ENCODE data around the gene SH3PXD2A. TPM values are rescaled to one million over a fixed set of nuclear protein-coding genes. Genes with fewer than 3 reads are reported as not detected.

Gene SH3PXD2A
- total and polyA plus RNA-seq, 5 experiments from 2014 or later, result 0.09 to 22.4 (median 0.50) TPM

GRCh38 chr10:103750836-103751235, 104.5 kb downstream of the SH3PXD2A start:
- ATAC-seq, result no peak

GRCh38 chr10:103749779-103750178, 105.6 kb downstream of the SH3PXD2A start:
- Mint-ChIP-seq H3K4me1 (peaks cover 4 to 20% (median 10%) of the 10 kb centered on the region in 4 donors), H3K9me3 (peaks cover 0 to 7% (median 0%) of the 10 kb centered on the region in 9 donors), H3K27ac (no peak overlapping the region), H3K36me3 (no peaks in the 10 kb centered on the region), H3K27me3 (peaks cover 0 to 2% (median 0%) of the 10 kb centered on the region in 5 donors), H3K4me3 (no peak overlapping the region)
- POLR2A ChIA-PET, result no interaction called here
- DNase-seq, result peak in 1 of 10 donors; percentile 31
- no peak for ATAC-seq

More at GRCh38 chr10:103750836-103751235, 104.5 kb downstream of the SH3PXD2A start:
- H3K27me3 Mint-ChIP-seq, result peaks cover 0 to 2% (median 0%) of the 10 kb centered on the region in 5 donors
- H3K27ac Mint-ChIP-seq, result no peak overlapping the region
- peaks cover 0 to 7% (median 0%) of the 10 kb centered on the region in 9 donors for H3K9me3 Mint-ChIP-seq
- H3K4me1 Mint-ChIP-seq, result peaks cover 3 to 14% (median 7%) of the 10 kb centered on the region in 4 donors
- no peak for DNase-seq
- H3K4me3 Mint-ChIP-seq, result no peak overlapping the region
- POLR2A ChIA-PET, result no interaction called here
- no peaks in the 10 kb centered on the region for H3K36me3 Mint-ChIP-seq

- peaks cover 0 to 2% (median 0%) of the 10 kb centered on the region in 5 donors for H3K27me3 Mint-ChIP-seq
- H3K9me3 Mint-ChIP-seq, result peaks cover 0 to 7% (median 0%) of the 10 kb centered on the region in 9 donors
- peak overlapping the region in 1 of 10 donors; percentile 46 for H3K27ac Mint-ChIP-seq
- ATAC-seq, result no peak
- no peak overlapping the region for H3K4me3 Mint-ChIP-seq
- H3K36me3 Mint-ChIP-seq, result no peaks in the 10 kb centered on the region
- DNase-seq, result no peak
- POLR2A ChIA-PET, result no interaction called here
- H3K4me1 Mint-ChIP-seq, result peaks cover 4 to 20% (median 10%) of the 10 kb centered on the region in 4 donors
These were observed 107.4 kb downstream of the SH3PXD2A start for GRCh38 chr10:103748020-103748419.

GRCh38 chr10:103747193-103747865, 108.0 kb downstream of the SH3PXD2A start:
- ATAC-seq (no peak), DNase-seq (peak in 1 of 10 donors; percentile 54)
- peaks cover 0 to 4% (median 0%) of the 10 kb centered on the region in 9 donors for H3K9me3 Mint-ChIP-seq
- POLR2A ChIA-PET, result no interaction called here
- no peak overlapping the region for H3K4me3 Mint-ChIP-seq
- peaks cover 4 to 20% (median 10%) of the 10 kb centered on the region in 4 donors for H3K4me1 Mint-ChIP-seq
- peaks cover 0 to 2% (median 0%) of the 10 kb centered on the region in 5 donors for H3K27me3 Mint-ChIP-seq
- no peaks in the 10 kb centered on the region for H3K36me3 Mint-ChIP-seq
- H3K27ac Mint-ChIP-seq, result no peak overlapping the region

GRCh38 chr10:103746598-103746997, 108.8 kb downstream of the SH3PXD2A start:
- Mint-ChIP-seq H3K27me3 (peaks cover 0 to 2% (median 0%) of the 10 kb centered on the region in 5 donors), H3K4me1 (peaks cover 4 to 20% (median 10%) of the 10 kb centered on the region in 4 donors), H3K9me3 (peaks cover 0 to 1% (median 0%) of the 10 kb centered on the region in 9 donors), H3K4me3 (no peak overlapping the region), H3K36me3 (no peaks in the 10 kb centered on the region), H3K27ac (peak overlapping the region in 1 of 10 donors; percentile 34)
- POLR2A ChIA-PET, result no interaction called here
- DNase-seq (peak in 1 of 10 donors; percentile 27), ATAC-seq (no peak)

- H3K36me3 Mint-ChIP-seq, result no peaks in the 10 kb centered on the region
- peak overlapping the region in 2 of 10 donors; percentile 48 to 65 for H3K27ac Mint-ChIP-seq
- H3K4me1 Mint-ChIP-seq, result peaks cover 4 to 20% (median 10%) of the 10 kb centered on the region in 4 donors
- H3K4me3 Mint-ChIP-seq, result no peak overlapping the region
- H3K27me3 Mint-ChIP-seq, result peaks cover 0 to 2% (median 0%) of the 10 kb centered on the region in 5 donors
- POLR2A ChIA-PET, result no interaction called here
- peaks cover 0 to 1% (median 0%) of the 10 kb centered on the region in 9 donors for H3K9me3 Mint-ChIP-seq
- DNase-seq (peak in 1 of 10 donors; percentile 54), ATAC-seq (peak in 1 of 2 donors; percentile 25)
These were observed 109.8 kb downstream of the SH3PXD2A start for GRCh38 chr10:103745341-103746247.

- Mint-ChIP-seq H3K4me1 (peaks cover 4 to 10% (median 5%) of the 10 kb centered on the region in 4 donors), H3K4me3 (no peak overlapping the region), H3K9me3 (peaks cover 0 to 1% (median 0%) of the 10 kb centered on the region in 9 donors), H3K27ac (no peak overlapping the region), H3K27me3 (no peaks in the 10 kb centered on the region), H3K36me3 (no peaks in the 10 kb centered on the region)
- DNase-seq (peak in 1 of 10 donors; percentile 35), ATAC-seq (no peak)
- POLR2A ChIA-PET, result no interaction called here
These were observed 112.6 kb downstream of the SH3PXD2A start for GRCh38 chr10:103742824-103743223.

- Mint-ChIP-seq H3K4me1 (peaks cover under 1 to 4% (median 2%) of the 10 kb centered on the region in 4 donors), H3K4me3 (no peak overlapping the region), H3K27me3 (no peaks in the 10 kb centered on the region), H3K27ac (peak overlapping the region in 1 of 10 donors; percentile 73), H3K9me3 (peaks cover 0 to 1% (median 0%) of the 10 kb centered on the region in 9 donors), H3K36me3 (no peaks in the 10 kb centered on the region)
- DNase-seq (no peak), ATAC-seq (no peak)
- POLR2A ChIA-PET, result no interaction called here
These were observed 114.8 kb downstream of the SH3PXD2A start for GRCh38 chr10:103740611-103741010.

- no peak overlapping the region for H3K27ac Mint-ChIP-seq
These were observed 116.2 kb downstream of the SH3PXD2A start for GRCh38 chr10:103739039-103739764.

GRCh38 chr10:103737735-103738367, 117.5 kb downstream of the SH3PXD2A start:
- POLR2A ChIA-PET, result no interaction called here
- H3K27me3 Mint-ChIP-seq, result no peaks in the 10 kb centered on the region
- no peak overlapping the region for H3K4me3 Mint-ChIP-seq
- no peak for ATAC-seq
- DNase-seq, result no peak
- peaks cover 0 to 2% (median 0%) of the 10 kb centered on the region in 4 donors for H3K4me1 Mint-ChIP-seq
- H3K27ac Mint-ChIP-seq, result no peak overlapping the region
- H3K9me3 Mint-ChIP-seq, result no peaks in the 10 kb centered on the region
- no peaks in the 10 kb centered on the region for H3K36me3 Mint-ChIP-seq

More at GRCh38 chr10:103739039-103739764, 116.2 kb downstream of the SH3PXD2A start:
- Mint-ChIP-seq H3K9me3 (no peaks in the 10 kb centered on the region), H3K4me3 (no peak overlapping the region), H3K36me3 (no peaks in the 10 kb centered on the region), H3K4me1 (peaks cover 0 to 2% (median 0%) of the 10 kb centered on the region in 4 donors), H3K27me3 (no peaks in the 10 kb centered on the region)
- ATAC-seq (no peak), DNase-seq (peak in 1 of 10 donors; percentile 6)
- POLR2A ChIA-PET, result no interaction called here

GRCh38 chr10:103736763-103737162, 118.6 kb downstream of the SH3PXD2A start:
- H3K36me3 Mint-ChIP-seq, result no peaks in the 10 kb centered on the region
- POLR2A ChIA-PET, result no interaction called here
- peak in 1 of 10 donors; percentile 18 for DNase-seq
- no peak overlapping the region for H3K27ac Mint-ChIP-seq
- no peaks in the 10 kb centered on the region for H3K9me3 Mint-ChIP-seq
- H3K4me1 Mint-ChIP-seq, result peaks cover 0 to 2% (median 0%) of the 10 kb centered on the region in 4 donors
- no peaks in the 10 kb centered on the region for H3K27me3 Mint-ChIP-seq
- no peak overlapping the region for H3K4me3 Mint-ChIP-seq
- no peak for ATAC-seq

GRCh38 chr10:103736044-103736443, 119.3 kb downstream of the SH3PXD2A start:
- Mint-ChIP-seq H3K27me3 (no peaks in the 10 kb centered on the region), H3K9me3 (no peaks in the 10 kb centered on the region), H3K4me3 (no peak overlapping the region), H3K27ac (no peak overlapping the region), H3K36me3 (no peaks in the 10 kb centered on the region), H3K4me1 (peaks cover 0 to 2% (median 0%) of the 10 kb centered on the region in 4 donors)
- ATAC-seq (no peak), DNase-seq (peak in 1 of 10 donors; percentile 34)
- POLR2A ChIA-PET, result no interaction called here

Measured in naive thymus-derived CD8-positive, alpha-beta T cell (primary cell).